PFSK-1 (cell line): ENCODE results near the gene C1orf159.

Source experiments
- TAF1 ChIP-seq: IDR thresholded peaks from 2 replicates; pipeline ENCODE4 v1.6.1; 2012; ENCODE audit warnings: low read length, control low read depth, borderline replicate concordance; ENCODE audit not compliant: insufficient read depth
- TF ChIP-seq, protein P1 (sequence below), 2 experiments: IDR thresholded peaks; 2 replicates each; pipeline versions ENCODE4 v1.6.1 to v1.8.0; 2011 to 2012; ENCODE audit warnings: low read depth in 2 of 2, low read length in 2 of 2, control low read depth in 1 of 2, inconsistent platforms in 1 of 2, mild to moderate bottlenecking in 1 of 2, moderate library complexity in 1 of 2; ENCODE audit not compliant: insufficient read depth in 1 of 2

DNA sequence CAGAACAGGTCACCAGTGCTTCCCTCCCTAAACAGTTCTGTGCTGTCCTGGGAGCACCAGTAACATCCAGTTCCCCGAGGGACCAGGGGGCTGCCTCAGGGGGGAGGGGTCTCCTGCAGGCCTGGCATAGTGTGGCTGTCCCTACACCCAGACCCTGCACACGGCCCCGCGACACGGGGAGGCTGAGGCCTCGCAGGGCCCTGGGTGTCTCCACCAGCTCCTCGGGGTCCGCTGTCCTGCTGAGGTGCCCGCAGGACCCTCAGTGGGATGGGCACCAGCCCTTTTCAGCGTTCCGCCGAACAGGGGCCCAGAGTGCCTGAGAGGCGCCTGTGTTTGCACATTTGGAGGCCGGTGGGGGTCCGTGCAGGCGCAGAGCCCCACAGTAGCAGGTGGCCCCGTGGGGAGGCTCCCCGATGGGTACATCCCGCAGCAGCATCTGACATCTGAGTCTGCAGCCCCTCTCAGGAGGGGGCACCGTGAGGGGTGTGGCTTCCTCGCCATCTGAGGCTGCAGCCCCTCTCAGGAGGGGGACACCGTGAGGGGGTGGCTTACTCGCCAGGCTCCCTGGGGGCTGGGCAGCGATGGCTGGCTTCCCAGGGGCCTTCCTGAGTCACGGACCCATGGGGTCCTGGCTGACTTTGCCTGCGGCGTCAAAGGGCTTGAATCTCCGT is 18.5 kb upstream of the C1orf159 start:
- no peak for TF ChIP-seq TAF1
- TF ChIP-seq, protein P1, sequence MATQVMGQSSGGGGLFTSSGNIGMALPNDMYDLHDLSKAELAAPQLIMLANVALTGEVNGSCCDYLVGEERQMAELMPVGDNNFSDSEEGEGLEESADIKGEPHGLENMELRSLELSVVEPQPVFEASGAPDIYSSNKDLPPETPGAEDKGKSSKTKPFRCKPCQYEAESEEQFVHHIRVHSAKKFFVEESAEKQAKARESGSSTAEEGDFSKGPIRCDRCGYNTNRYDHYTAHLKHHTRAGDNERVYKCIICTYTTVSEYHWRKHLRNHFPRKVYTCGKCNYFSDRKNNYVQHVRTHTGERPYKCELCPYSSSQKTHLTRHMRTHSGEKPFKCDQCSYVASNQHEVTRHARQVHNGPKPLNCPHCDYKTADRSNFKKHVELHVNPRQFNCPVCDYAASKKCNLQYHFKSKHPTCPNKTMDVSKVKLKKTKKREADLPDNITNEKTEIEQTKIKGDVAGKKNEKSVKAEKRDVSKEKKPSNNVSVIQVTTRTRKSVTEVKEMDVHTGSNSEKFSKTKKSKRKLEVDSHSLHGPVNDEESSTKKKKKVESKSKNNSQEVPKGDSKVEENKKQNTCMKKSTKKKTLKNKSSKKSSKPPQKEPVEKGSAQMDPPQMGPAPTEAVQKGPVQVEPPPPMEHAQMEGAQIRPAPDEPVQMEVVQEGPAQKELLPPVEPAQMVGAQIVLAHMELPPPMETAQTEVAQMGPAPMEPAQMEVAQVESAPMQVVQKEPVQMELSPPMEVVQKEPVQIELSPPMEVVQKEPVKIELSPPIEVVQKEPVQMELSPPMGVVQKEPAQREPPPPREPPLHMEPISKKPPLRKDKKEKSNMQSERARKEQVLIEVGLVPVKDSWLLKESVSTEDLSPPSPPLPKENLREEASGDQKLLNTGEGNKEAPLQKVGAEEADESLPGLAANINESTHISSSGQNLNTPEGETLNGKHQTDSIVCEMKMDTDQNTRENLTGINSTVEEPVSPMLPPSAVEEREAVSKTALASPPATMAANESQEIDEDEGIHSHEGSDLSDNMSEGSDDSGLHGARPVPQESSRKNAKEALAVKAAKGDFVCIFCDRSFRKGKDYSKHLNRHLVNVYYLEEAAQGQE (IDR thresholded peaks at IDR 0.05; ENCODE audit: insufficient read depth in 1 of 2, low read depth in 2 of 2, low read length in 2 of 2): no peak
